A204.1 (cell line): ENCODE results near the gene SAXO2.
"Not testable (repeated sequence)": the region's sequence is repeated elsewhere in the genome, so short reads cannot be mapped to it uniquely, and the experiment has no call there.

Experiments
- FAIRE-seq: peaks from 2 replicates; lab custom pipeline; 2012; peaks lifted over from hg19 to GRCh38; lab: Jason Lieb, UNC

Gene SAXO2

DNA sequence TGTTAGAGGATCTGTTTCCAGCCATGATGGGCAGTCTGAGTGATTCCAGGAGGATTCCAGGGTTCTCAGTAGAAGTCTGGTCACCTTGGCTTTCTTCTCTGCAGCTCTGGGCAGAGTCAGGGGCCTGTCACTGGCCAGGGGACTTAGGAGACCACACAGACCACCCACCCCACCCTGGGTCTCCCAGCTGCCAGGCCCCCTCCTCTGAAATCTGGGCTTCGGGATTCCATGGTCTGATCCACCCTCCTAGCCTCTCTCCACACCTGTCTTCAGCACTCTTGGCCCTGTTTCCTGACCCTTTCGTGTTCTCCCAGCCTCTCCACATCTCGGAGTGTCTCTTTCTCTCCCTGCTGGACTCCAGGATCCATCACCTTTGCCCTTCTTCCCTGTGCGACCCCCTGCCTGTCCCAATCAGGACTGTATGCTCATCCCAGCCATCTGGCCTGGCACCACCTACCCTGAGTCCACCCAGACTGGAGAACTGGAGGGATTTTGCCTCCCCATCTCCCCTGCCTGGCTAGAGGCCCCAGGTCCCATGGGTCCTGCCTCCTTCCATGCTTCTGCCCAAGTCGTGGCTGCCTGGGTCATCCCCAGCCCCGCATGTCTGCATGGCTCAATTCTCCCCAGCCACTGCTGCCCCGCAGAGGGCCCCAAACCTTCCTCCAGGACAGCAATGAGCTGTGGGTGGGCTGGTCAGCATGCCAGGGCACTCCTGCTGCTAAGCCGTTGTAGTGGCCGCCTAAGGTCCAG, 52.3 kb downstream of the SAXO2 start:
- FAIRE-seq, result no peak

DNA sequence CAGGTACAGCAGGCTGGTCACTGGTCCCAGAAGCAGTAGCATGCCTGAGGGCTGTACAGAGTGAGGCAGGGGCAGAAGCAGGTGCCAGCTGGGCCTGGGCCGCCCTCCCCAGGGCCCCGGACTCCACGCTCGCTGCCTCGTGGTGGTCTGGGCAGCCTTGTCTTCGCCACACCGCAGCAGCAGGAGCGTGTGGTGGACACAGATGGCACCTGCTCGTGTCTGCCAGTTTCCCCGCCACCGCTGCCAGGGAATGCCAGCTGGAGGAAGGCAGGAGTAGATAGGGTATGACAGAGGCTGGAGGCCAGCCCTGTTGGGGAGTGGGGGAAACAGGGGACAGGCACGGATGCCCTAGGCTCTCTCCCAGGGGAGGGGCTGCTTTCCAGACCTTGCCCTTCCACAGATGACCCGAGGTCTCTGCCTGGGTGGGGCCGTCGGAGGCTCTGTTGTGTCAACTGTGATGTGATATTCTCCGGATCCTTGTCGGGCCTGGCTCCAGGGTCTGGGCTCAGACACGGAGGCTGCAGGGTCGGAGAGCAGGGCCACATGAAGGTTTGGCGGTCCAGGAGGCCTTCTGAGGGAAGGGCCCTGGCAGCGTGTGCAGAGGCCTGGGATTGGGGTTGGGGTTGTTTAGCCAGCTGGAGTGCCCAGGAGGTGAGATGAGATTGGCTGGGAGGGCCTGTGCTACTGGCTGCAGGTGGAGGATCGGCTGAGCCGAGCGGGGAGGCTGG, 53.1 kb downstream of the SAXO2 start:
- FAIRE-seq, result no peak

- not testable (repeated sequence) for FAIRE-seq
These were observed 53.9 kb downstream of the SAXO2 start for GRCh38 chr15:82316247-82317090.

- no peak for FAIRE-seq
These were observed 54.5 kb downstream of the SAXO2 start for GRCh38 chr15:82317091-82317489.

GRCh38 chr15:82317516-82317915, 54.9 kb downstream of the SAXO2 start:
- not testable (repeated sequence) for FAIRE-seq

GRCh38 chr15:82318281-82318680, 55.7 kb downstream of the SAXO2 start:
- FAIRE-seq, result not testable (repeated sequence)

DNA sequence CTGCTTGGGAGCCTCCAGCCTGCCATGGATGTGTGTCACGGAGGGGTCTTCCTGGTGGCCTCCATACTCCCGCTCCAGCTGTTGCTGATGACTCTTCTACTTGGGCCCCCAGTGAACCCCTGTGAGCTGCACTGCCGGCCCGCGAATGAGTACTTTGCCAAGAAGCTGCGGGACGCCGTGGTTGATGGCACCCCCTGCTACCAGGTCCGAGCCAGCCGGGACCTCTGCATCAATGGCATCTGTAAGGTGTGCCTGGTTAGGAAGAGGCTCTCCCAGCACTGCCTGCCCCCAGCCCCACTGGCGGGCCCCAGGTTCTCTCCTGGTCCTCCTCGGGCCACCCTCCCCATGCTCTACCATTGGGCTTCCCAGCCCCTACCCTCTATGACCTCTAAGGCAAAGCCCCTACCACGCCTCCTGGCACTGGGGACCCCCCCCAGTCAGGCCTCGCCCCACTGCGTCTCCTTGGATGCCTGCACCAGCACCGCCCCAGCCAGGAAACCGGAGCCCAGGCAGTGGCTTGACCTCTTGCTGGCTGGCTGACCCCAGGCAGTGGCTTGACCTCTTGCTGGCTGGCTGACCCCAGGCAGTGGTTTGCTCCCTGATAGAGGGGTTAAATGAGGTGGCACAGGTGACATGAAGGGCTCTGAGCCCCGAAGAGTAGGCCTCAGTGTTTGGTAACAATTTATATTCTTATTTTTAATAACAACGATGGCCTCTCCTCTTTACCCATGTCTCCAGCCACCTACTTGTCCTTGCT, 57.1 kb downstream of the SAXO2 start:
- FAIRE-seq, result not testable (repeated sequence)

- not testable (repeated sequence) for FAIRE-seq
These were observed 58.2 kb downstream of the SAXO2 start for GRCh38 chr15:82320861-82321260.

DNA sequence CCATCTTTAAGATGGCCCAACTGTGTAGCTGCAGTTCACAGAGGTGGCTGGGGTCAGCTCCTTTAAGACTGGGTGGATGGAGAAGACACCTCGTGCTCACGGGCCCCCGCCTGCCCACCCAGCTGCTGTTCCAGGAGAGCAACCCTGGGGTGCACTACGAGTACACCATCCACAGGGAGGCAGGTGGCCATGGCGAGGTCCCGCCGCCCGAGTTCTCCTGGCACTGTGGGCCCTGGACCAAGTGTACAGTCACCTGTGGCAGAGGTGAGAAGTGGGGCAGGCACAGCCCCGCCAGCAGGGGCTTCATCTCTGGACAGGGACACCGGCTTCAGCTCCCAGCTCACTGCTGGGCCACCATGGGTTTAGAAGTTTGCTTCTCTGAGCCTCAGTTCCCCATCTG, 59.9 kb downstream of the SAXO2 start:
- FAIRE-seq, result not testable (repeated sequence)

DNA sequence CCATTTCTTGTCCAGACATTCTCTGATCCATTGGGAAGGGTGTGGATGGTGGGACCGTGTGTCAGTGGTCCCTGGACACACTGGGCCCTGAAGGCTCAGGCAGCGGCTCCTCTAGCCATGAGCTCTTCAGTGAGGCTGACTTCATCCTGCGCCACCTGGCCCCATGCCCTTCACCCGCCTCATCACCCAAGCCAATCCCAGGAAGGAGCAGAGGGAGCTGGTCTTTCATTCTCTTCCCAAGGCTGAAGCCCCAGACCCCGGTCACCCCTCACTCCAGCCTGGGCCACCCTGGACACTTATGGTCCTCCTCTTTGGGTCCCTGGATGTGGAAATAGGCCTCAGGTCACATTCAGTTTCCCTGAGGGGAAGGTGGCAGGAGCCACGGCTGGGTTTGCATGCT, 62.2 kb downstream of the SAXO2 start:
- FAIRE-seq, result not testable (repeated sequence)

DNA sequence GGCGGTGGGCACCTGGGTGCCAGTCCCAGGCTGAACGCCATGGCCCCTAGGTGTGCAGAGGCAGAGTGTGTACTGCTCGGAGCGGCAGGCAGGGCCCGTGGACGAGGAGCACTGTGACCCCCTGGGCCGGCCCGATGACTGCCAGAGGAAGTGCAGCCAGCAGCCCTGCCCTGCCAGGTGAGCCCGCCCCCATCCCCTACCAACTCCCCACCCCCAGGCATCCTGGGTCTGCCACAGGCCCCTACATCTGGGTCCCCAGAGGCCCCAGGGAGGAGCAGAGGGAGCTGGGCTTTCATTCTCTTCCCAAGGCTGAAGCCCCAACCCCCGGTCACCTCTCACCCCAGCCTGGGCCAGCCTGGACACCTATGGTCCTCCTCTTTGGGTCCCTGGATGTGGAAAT, 63.0 kb downstream of the SAXO2 start:
- not testable (repeated sequence) for FAIRE-seq

GRCh38 chr15:82326896-82327295, 64.3 kb downstream of the SAXO2 start:
- not testable (repeated sequence) for FAIRE-seq

- not testable (repeated sequence) for FAIRE-seq
These were observed 64.8 kb downstream of the SAXO2 start for GRCh38 chr15:82327372-82327771.

- FAIRE-seq, result not testable (repeated sequence)
These were observed 66.4 kb downstream of the SAXO2 start for GRCh38 chr15:82329039-82329438.

- FAIRE-seq, result not testable (repeated sequence)
These were observed 68.3 kb downstream of the SAXO2 start for GRCh38 chr15:82330921-82331320.

DNA sequence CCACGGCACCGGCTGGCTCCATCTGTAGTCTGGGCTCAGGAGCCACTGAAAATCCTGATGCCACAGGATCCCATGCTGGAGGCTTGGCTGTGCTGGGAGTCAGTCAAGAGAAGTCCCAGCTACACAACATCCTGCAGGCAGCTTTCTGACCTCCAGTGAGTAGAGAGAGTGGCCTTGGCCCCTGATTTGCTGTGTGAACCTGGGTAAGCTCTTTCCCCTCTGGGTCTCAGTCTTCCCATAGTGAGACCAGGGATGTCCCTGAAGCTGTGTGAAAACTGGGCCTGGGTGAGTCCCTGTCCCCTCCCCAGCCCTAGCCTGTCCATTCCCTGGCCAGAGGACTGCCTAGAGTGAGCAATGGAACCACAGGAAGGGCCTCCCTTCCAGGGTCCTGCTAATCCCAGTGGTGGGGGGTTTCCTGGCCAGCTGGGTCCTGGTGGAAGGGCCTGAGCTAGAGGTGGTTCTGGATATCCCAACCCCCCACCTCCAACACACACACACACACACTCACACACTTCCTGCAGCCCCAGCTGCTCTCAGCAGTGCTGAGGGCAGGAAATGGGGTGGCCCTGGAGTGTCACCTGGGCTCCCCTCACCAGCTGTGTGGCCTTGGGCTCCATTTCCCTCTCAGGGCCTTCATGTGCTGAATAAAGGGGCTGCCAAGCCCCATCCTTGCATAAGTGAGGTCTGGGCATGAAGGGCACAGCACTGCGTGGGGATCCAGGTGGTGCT, 69.1 kb downstream of the SAXO2 start:
- not testable (repeated sequence) for FAIRE-seq

DNA sequence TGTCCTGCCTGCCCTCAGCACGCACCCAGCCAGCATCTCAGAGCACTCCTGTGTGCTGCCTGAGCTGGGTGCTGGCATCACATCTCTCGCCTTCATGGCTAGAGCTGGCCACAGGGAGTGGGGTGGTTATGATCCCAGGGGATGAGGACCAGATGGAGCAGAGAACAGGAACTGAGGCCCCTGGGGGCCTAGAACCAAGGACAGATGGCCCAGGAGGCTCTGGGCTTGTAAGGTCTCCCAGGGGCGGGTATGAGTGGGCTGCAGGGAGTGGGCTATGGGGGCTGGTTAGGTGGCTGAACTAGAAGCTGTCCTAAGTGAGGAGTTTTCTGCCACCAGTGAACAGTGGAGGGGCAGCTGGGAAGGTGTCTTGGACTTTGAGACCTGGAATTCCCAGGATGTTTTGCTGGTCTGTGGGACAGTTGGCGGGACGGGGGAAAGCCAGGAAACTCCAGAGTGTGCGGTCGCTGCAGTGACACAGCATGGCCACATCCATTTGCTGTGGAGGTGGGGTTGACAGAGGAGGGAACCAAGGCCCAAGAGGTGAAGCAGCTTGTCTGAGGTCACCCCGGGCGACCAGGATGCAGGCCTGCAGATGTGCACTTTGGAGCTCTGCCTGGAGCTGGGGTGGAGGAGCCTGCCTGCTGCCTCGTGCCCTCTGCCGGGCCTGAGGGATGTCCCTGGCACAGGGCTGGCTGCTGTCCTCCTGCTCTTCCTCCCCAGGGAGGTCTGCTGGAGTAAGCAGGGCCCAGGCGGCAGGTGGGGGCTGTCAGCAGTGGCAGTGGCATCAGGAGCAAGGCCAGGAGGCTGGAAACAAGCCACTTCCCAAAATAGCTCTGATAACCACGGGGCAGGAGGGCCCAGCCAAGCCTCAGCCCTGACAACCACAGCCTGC, 70.3 kb downstream of the SAXO2 start:
- FAIRE-seq, result not testable (repeated sequence)

DNA sequence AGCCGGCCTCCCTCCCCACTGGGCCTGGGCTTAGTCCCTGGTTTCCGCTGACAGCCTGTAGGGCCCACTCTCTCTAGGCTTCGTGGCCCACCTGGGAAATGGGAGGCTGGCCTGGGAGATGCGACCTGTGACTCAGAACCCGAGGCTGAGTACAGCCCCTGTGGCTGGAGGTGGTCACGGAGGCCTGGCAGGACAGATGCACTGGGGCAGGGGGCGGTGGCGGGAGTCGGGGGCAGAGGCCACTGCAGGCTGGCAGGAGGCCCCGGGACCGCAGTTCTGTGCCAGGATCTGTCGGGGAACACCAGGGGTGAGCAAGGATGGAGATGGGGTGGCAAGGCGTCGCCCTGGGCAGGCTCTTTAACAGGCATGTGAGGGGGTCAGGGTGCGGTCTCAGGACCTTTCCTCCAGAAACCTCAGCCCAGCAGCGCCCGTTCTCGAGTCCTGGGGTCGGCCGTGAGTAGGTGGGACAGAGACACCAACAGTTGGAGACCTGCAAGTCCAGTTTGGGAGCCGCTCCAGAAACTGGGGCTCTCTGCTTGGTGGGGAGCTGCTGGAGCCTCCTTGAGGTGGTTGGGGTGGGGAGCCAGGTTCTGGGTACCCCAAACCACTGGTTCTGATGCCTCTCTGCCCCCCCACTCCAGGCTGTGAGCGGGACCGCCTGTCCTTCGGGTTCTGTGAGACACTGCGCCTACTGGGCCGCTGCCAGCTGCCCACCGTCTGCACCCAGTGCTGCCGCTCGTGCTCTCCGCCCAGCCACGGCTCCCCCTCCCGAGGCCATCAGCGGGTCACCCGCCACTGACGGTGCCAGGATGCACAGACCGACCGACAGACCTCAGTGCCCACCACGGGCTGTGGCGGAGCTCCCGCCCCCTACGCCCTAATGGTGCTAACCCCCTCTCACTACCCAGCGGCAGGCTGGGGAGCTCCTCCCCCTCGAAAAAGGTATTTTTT, 71.3 kb downstream of the SAXO2 start:
- FAIRE-seq, result not testable (repeated sequence)
